Aorta (tissue), 5 donors: ENCODE results near the gene LMLN. TPM values are rescaled to one million over a fixed set of nuclear protein-coding genes. Genes with fewer than 3 reads are reported as not detected.

Experiments
- ATAC-seq: fragments of 200-7000 bp; cut with Tn5 transposase; one replicate; pipeline ENCODE4 v1.9.1; 2022; ENCODE audit warnings: moderate library complexity; ENCODE audit not compliant: low FRiP score
- DNase-seq, 2 donors: peaks; one replicate each; pipeline ENCODE4 v3.0.0-alpha.2; 2020
- H3K27ac ChIP-seq, 2 donors: one replicate each; pipeline ENCODE4 v1.5.1; 2013; ENCODE audit warnings: low read length in 2 of 2, mild to moderate bottlenecking in 2 of 2, moderate library complexity in 2 of 2, control low read depth in 1 of 2, inconsistent platforms in 1 of 2, low read depth in 1 of 2
- H3K27me3 ChIP-seq, 2 donors: one replicate each; pipeline ENCODE4 v1.6.1; 2013; ENCODE audit warnings: control low read depth in 1 of 2, low read length in 1 of 2, mild to moderate bottlenecking in 1 of 2, moderate library complexity in 1 of 2; ENCODE audit not compliant: insufficient read depth in 2 of 2, control insufficient read depth in 1 of 2
- H3K36me3 ChIP-seq, 2 donors: one replicate each; pipeline ENCODE4 v1.6.1; 2013; ENCODE audit warnings: control low read depth in 1 of 2, low read length in 1 of 2, mild to moderate bottlenecking in 1 of 2; ENCODE audit not compliant: insufficient read depth in 2 of 2, control insufficient read depth in 1 of 2
- H3K4me1 ChIP-seq, 2 donors: one replicate each; pipeline ENCODE4 v1.6.1; 2013; ENCODE audit warnings: low read length in 2 of 2, control low read depth in 1 of 2, mild to moderate bottlenecking in 1 of 2, moderate library complexity in 1 of 2; ENCODE audit not compliant: insufficient read depth in 2 of 2, control insufficient read depth in 1 of 2
- H3K4me3 ChIP-seq, 2 donors: one replicate each; pipeline ENCODE4 v1.5.1; 2013; ENCODE audit warnings: low read length in 2 of 2, control low read depth in 1 of 2, mild to moderate bottlenecking in 1 of 2
- H3K9me3 ChIP-seq: one replicate; pipeline ENCODE4 v1.6.1; 2013; ENCODE audit warnings: mild to moderate bottlenecking, low read length; ENCODE audit not compliant: control insufficient read depth
- WGBS, 2 donors: extraction: QIAGEN DNeasy Blood & Tissue Kit; methylation state at CpG; one replicate each; pipeline ENCODE4 v1.1.7; 2013; 5-methylcytosine and 5-hydroxymethylcytosine counted together
- intact Hi-C, 2 donors: fragments of 100-400 bp; cut with DNase I; formaldehyde crosslinking; loops; one replicate each; pipeline versions ENCODE4 v1.14.2 to v1.15.0; 2022
- polyA plus RNA-seq, 2 donors: library from polyadenylated mRNA; stranded (reverse); fragments of 200-250 nt; gene quantifications; one replicate each; pipeline ENCODE4 v1.2.3, GENCODE V29; 2013
- total RNA-seq, 2 donors: library from RNA; stranded (reverse); fragmentation: NEBNext Ultra II Directional; extraction: Animal tissue kit (Norgen Biotek cat#: 25700); gene quantifications; one replicate each; pipeline ENCODE4 v1.2.1, GENCODE V29; 2021
- donor health status: healthy with polysubstance abuse.
- donor health status: Bipolar disorder and iron deficiency.
- donor health status: DM: no; HTN: no; CAD: no.
- donor health status: DM: no; HTN: no; CAD: no.
- donor health status: DM: yes; HTN: yes; CAD: no.

Gene LMLN
- total and polyA plus RNA-seq, 4 donors = 0.13 to 6.4 (median 3.7) TPM

DNA sequence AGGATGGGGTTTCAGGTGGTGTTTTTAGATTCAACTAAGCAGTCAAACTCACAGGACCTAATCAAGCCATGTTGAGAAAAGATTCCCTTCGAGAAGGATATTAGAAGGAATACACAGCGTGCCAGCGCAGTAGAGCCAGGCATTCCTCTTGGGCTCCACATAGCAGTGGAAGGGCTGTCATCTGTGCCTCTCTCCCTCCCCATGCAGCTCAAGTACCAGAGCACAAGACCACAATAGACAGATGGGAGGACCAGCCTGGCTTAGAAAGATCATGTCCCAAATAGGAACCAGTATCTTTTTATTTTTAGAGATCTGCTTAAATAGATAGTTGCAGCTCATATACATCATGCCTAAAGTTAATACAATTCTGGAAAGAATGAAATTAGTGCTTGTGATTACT lies 37.9 kb downstream of the LMLN start:
- intact Hi-C loops = no loop called here
- Histone ChIP-seq H3K27me3 (no peaks in the 10 kb centered on the region), H3K4me1 (no peaks in the 10 kb centered on the region), H3K9me3 (no peaks in the 10 kb centered on the region), H3K27ac (no peak overlapping the region), H3K36me3 (no peaks in the 10 kb centered on the region), H3K4me3 (no peak overlapping the region)
- WGBS, 2 donors = 91 to 96% methylated on average over 3 of the region's 3 CpGs
- DNase-seq (no peak), ATAC-seq (no peak)

DNA sequence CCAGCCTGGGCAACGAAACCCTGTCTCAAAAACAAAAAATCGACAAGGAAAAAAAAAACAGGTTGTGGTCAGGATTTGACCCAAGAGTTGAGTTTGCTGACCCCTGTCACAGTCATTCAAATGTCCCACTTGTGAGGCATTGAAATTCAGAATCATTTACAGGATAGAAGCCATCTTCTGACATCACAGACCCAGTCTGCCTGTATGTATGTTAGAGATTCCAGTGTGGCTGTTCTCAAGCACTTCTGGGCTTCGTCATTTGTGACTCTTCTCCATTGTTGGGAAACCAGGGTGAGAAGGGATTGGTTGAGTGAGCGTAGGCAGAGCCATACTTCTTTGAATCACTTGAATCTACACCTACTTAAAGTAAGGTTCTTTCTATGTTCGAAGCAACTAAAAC lies 57.1 kb downstream of the LMLN start:
- H3K27me3 ChIP-seq = no peaks in the 10 kb centered on the region
- H3K9me3 ChIP-seq = no peaks in the 10 kb centered on the region
- H3K36me3 ChIP-seq = no peaks in the 10 kb centered on the region
- H3K27ac ChIP-seq = no peak overlapping the region
- WGBS, 2 donors = 90 to 93% methylated on average over 5 of the region's 5 CpGs
- intact Hi-C loops = no loop called here
- ATAC-seq (no peak), DNase-seq (no peak)
- H3K4me1 ChIP-seq = no peaks in the 10 kb centered on the region
- no peak overlapping the region for H3K4me3 ChIP-seq

DNA sequence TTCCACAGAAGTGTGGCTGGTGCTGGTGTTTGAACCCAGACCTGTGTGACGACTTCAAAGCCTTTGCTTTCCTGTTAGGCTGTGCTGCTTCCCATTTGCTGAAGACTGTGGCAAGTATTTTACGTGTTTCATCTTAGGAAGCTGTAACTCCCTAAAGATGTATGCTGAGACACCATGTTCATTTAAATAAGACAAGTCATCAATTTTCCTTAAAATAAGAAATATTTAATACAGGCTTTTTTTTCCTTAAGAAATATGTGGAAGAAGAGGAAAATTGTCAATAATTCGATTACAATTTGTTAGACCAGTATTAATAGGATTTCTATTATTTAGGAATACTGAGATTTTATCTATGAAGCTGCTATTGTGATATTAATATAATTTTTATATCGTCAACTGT lies 58.4 kb downstream of the LMLN start:
- ATAC-seq (no peak), DNase-seq (no peak)
- Histone ChIP-seq H3K36me3 (no peaks in the 10 kb centered on the region), H3K4me1 (no peaks in the 10 kb centered on the region), H3K27ac (no peak overlapping the region), H3K9me3 (no peaks in the 10 kb centered on the region), H3K27me3 (no peaks in the 10 kb centered on the region), H3K4me3 (no peak overlapping the region)
- intact Hi-C loops = no loop called here
- WGBS, 2 donors = 89 to 91% methylated on average over 4 of the region's 4 CpGs

DNA sequence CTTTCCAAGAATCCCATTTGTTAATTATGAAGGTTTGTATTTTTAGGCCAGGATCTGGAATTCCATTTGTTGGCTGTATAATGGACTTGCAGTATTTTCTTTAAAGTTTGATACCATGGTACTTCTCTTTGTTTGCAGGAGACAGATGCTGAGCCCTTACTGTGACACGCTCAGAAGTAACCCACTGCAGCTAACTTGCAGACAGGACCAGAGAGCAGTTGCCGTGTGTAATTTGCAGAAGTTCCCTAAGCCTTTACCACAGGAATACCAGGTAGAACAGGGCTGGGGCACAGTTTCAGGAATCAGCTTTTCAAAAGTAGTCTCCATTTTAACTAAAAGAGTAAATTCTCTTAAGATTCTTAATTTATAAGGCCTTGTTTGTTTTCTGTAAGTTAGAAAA lies 59.1 kb downstream of the LMLN start:
- H3K27ac ChIP-seq = no peak overlapping the region
- H3K4me1 ChIP-seq = no peaks in the 10 kb centered on the region
- DNase-seq (no peak), ATAC-seq (no peak)
- no peaks in the 10 kb centered on the region for H3K9me3 ChIP-seq
- intact Hi-C loops = no loop called here
- no peaks in the 10 kb centered on the region for H3K27me3 ChIP-seq
- H3K36me3 ChIP-seq = no peaks in the 10 kb centered on the region
- 74 to 76% methylated on average over 2 of the region's 2 CpGs for WGBS, 2 donors
- no peak overlapping the region for H3K4me3 ChIP-seq

DNA sequence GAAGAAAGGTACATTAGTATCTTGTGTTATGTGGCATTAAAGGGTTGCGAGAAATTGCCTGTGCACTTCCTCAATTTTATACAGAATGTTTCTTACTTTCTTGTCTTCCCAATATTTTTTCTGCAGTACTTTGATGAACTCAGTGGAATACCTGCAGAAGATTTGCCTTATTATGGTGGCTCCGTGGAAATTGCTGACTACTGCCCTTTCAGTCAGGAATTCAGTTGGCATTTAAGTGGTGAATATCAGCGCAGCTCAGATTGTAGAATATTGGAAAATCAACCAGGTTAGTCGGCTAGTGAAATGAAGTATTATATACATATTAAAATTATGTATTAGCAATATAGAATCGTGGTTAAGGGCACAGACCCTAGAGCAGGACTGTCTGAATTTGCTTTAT lies 61.3 kb downstream of the LMLN start:
- DNase-seq (no peak), ATAC-seq (no peak)
- Histone ChIP-seq H3K27ac (no peak overlapping the region), H3K4me1 (no peaks in the 10 kb centered on the region), H3K4me3 (no peak overlapping the region), H3K9me3 (no peaks in the 10 kb centered on the region), H3K27me3 (no peaks in the 10 kb centered on the region), H3K36me3 (no peaks in the 10 kb centered on the region)
- intact Hi-C loops = no loop called here
- WGBS, 2 donors = 92 to 94% methylated on average over 5 of the region's 5 CpGs

DNA sequence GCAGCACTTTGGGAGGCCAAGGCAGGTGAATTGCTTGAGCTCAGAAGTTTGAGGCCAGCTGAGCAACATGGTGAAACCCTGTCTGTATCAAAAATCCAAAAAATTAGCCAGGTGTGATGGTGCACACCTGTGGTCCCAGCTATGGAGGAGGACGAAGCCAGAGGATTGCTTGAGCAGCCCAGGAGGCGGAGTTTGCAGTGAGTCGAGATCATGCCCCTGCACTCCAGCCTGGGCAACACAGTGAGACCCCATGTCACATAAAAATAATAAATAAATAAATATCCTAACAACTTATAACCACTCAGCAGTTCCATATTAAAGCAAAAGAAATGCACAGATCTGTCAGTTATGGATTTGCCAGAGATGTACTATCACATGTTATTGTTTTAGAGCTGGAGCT lies 62.6 kb downstream of the LMLN start:
- WGBS, 2 donors = 94 to 96% methylated on average over 3 of the region's 3 CpGs
- Histone ChIP-seq H3K4me3 (no peak overlapping the region), H3K36me3 (no peaks in the 10 kb centered on the region), H3K27me3 (no peaks in the 10 kb centered on the region), H3K27ac (no peak overlapping the region), H3K4me1 (no peaks in the 10 kb centered on the region), H3K9me3 (no peaks in the 10 kb centered on the region)
- intact Hi-C loops = no loop called here
- no peak for ATAC-seq
- DNase-seq = no peak

DNA sequence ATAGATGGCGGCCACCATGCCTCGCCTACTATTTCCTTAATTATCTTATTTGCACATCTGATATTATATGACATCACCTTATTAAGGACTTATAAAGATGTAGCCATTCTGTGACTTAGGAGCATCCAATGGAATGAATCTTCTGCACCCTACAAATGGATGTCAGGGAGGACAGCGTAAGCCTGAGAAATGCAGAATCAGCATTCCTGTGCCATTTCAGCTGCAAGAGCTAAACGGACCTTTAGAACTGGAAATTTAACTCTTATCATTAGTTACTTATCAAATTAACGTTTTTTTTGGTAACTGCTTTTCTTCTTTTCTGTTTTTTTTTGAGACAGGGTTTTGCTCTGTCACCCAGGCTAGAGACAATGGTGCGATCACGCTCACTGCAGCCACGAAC lies 65.6 kb downstream of the LMLN start:
- H3K4me1 ChIP-seq = no peaks in the 10 kb centered on the region
- no peaks in the 10 kb centered on the region for H3K36me3 ChIP-seq
- 88 to 89% methylated on average over 8 of the region's 8 CpGs for WGBS, 2 donors
- no peaks in the 10 kb centered on the region for H3K9me3 ChIP-seq
- H3K4me3 ChIP-seq = no peak overlapping the region
- intact Hi-C loops = no loop called here
- H3K27ac ChIP-seq = no peak overlapping the region
- no peaks in the 10 kb centered on the region for H3K27me3 ChIP-seq
- no peak for DNase-seq
- ATAC-seq = no peak

DNA sequence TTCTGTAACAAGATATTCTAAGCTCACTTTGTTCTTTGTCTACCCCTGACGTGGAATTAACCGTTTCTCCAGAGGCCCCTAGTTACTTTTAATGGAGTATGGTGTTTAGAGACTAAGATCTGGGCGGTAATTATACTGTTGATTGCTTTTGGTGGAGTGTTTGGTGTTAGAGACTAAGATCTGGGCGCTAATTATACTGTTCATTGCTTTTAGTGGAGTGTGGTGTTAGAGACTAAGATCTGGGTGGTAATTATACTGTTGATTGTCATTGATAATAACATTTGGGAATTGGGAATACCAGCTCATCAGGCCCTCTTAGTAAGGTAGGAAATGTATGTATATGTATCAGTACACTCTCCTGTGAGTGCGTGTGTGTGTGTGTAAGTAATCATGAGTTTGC lies 66.6 kb downstream of the LMLN start:
- 92 to 93% methylated on average over 5 of the region's 5 CpGs for WGBS, 2 donors
- H3K27ac ChIP-seq = no peak overlapping the region
- H3K36me3 ChIP-seq = no peaks in the 10 kb centered on the region
- no peaks in the 10 kb centered on the region for H3K27me3 ChIP-seq
- ATAC-seq = no peak
- H3K4me3 ChIP-seq = no peak overlapping the region
- DNase-seq = no peak
- no peaks in the 10 kb centered on the region for H3K4me1 ChIP-seq
- intact Hi-C loops = no loop called here
- H3K9me3 ChIP-seq = no peaks in the 10 kb centered on the region

DNA sequence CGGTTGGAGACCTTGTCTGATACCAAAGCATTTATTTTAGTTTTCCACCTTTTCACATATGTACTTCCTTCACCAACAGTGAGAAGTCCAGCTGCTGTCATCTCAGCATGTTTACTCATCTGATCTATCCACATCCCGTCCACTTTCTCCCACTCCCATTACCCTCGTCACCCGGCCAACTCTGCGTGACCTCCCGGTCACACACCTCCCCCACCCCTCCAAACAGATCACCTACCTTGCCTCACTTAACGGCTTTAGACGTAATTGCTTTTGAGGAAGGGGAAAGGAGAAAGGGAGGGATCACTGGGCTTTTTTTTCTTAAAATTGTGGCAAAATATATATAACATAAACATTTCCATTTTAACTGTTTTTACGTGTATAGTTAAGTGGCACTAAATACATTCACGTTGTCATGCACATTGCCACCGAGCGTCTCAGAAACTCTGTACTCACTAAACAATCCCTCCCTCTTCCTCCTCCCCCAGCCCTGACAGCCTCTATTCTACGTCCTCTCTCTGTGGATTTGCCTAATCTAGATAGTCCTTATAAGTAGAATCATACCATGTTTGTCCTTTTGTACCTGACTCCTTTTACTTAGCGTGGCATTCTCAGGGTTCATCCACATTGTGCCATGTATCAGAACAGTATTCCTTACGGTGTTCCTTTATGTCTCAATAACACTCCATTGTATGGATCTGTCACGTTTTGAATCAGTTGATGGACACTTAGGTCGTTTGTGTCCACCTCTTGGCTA lies 67.2 kb downstream of the LMLN start:
- no peaks in the 10 kb centered on the region for H3K9me3 ChIP-seq
- intact Hi-C loops = no loop called here
- H3K27me3 ChIP-seq = no peaks in the 10 kb centered on the region
- H3K4me1 ChIP-seq = no peaks in the 10 kb centered on the region
- DNase-seq (no peak), ATAC-seq (no peak)
- no peak overlapping the region for H3K27ac ChIP-seq
- WGBS, 2 donors = 84 to 85% methylated on average over 17 of the region's 17 CpGs
- H3K36me3 ChIP-seq = no peaks in the 10 kb centered on the region
- no peak overlapping the region for H3K4me3 ChIP-seq
